Neural progenitor cell (in vitro differentiated cells): ENCODE results near the gene MYCN.

Experiments used
- CTCF ChIP-seq: fragments of 200-600 bp; sonication (generic); IDR thresholded peaks from 2 replicates; pipeline ENCODE4 v1.5.1; 2017; ENCODE audit warnings: antibody characterized with exemption, mild to moderate bottlenecking
- EZH2phosphoT487 ChIP-seq: fragments of 200-600 bp; sonication (generic); IDR thresholded peaks from 2 replicates; pipeline ENCODE4 v1.6.1; 2017; ENCODE audit warnings: antibody characterized with exemption

GRCh38 chr2:15993232-15993610 is 52.9 kb downstream of the MYCN start:
- TF ChIP-seq CTCF (no peak), EZH2phosphoT487 (no peak)
